Thyroid gland (tissue), 4 donors: Measurements from ENCODE around the gene DGKA. TPM values are rescaled to one million over a fixed set of nuclear protein-coding genes. Genes with fewer than 3 reads are reported as not detected.

ENCODE experiments used
- DNase-seq, 2 donors: peaks; one replicate each; pipeline ENCODE4 v3.0.0-alpha.2; 2019
- H3K27ac ChIP-seq, 3 donors: fragments of 200-600 bp; sonication (generic); 1 replicate in 2 of 3; 2 replicates in 1 of 3; pipeline ENCODE4 v1.5.1; 2016 to 2019; ENCODE audit warnings: mild to moderate bottlenecking in 1 of 3, moderate library complexity in 1 of 3
- H3K27me3 ChIP-seq: fragments of 200-600 bp; sonication (generic); one replicate; pipeline ENCODE4 v1.5.1; 2019
- H3K36me3 ChIP-seq, 2 donors: fragments of 200-600 bp; sonication (generic); one replicate each; pipeline ENCODE4 v1.5.1; 2016 to 2019
- H3K4me1 ChIP-seq, 2 donors: fragments of 200-600 bp; sonication (generic); one replicate each; pipeline ENCODE4 v1.5.1; 2017 to 2019
- H3K4me3 ChIP-seq, 3 donors: fragments of 200-600 bp; sonication (generic); replicated peaks in 1 of 3; 1 replicate in 2 of 3; 2 replicates in 1 of 3; pipeline ENCODE4 v1.5.1; 2016; ENCODE audit warnings: mild to moderate bottlenecking in 1 of 3
- H3K9me3 ChIP-seq: fragments of 200-600 bp; sonication (generic); one replicate; pipeline ENCODE4 v1.5.1; 2017
- CTCF ChIP-seq, 6 experiments: fragments of 200-600 bp in 3 of 6; fragments of 450-650 bp in 3 of 6; sonication (generic) in 3 of 6; IDR thresholded peaks; one replicate each; pipeline ENCODE4 v1.5.1; 2016 to 2019; ENCODE audit warnings: antibody characterized with exemption in 6 of 6, mild to moderate bottlenecking in 2 of 6, inconsistent platforms in 1 of 6, moderate library complexity in 1 of 6
- POLR2A ChIP-seq, 2 donors: fragments of 450-650 bp; IDR thresholded peaks; one replicate each; pipeline ENCODE4 v1.6.1; 2017; ENCODE audit warnings: antibody characterized with exemption in 2 of 2, mild to moderate bottlenecking in 2 of 2, moderate library complexity in 1 of 2
- WGBS, 2 donors: methylation state at CpG; one replicate each; pipeline ENCODE4 v1.1.5; 2017; 5-methylcytosine and 5-hydroxymethylcytosine counted together
- intact Hi-C: fragments of 100-400 bp; cut with DNase I; formaldehyde crosslinking; loops from one replicate; pipeline ENCODE4 v1.15.1; 2023
- total RNA-seq, 4 donors: library from RNA; depleted of rRNA; stranded (reverse); fragments of >200 nt; gene quantifications; one replicate each; pipeline ENCODE4 v1.2.3, GENCODE V29; 2016

Gene DGKA
- total RNA-seq, 4 donors from 2014 or later = 20.6 to 55.9 (median 28.7) TPM

- intact Hi-C loops = no loop called here
- Histone ChIP-seq H3K4me3 (peak overlapping the region; percentile 53 to 69 (median 68)), H3K9me3 (no peaks in the 10 kb centered on the region), H3K4me1 (peaks cover 17 to 38% of the 10 kb centered on the region in 2 donors), H3K36me3 (no peaks in the 10 kb centered on the region), H3K27me3 (no peaks in the 10 kb centered on the region), H3K27ac (peak overlapping the region; percentile 30 to 74 (median 69))
- TF ChIP-seq POLR2A (IDR thresholded peaks at IDR 0.05) (peak in 1 of 2 donors; percentile 17), CTCF (IDR thresholded peaks at IDR 0.05) (no peak)
- WGBS, 2 donors = 2% methylated on average over 21 to 38 of the region's 60 CpGs
- peak; percentile 56 to 59 for DNase-seq
Measured at GRCh38 chr12:55931780-55932550, 1.0 kb downstream of the DGKA start.

GRCh38 chr12:55932551-55932910 lies 1.6 kb downstream of the DGKA start:
- no peak for TF ChIP-seq CTCF (IDR thresholded peaks at IDR 0.05)
- TF ChIP-seq POLR2A (IDR thresholded peaks at IDR 0.05) = no peak
- Histone ChIP-seq H3K27ac (peak overlapping the region in 2 of 3 donors; percentile 21 to 30), H3K4me3 (peak overlapping the region; percentile 53 to 69 (median 68)), H3K36me3 (no peaks in the 10 kb centered on the region), H3K4me1 (peaks cover 17 to 38% of the 10 kb centered on the region in 2 donors), H3K27me3 (no peaks in the 10 kb centered on the region), H3K9me3 (no peaks in the 10 kb centered on the region)
- 13% methylated on average over 4 of the region's 4 CpGs for WGBS, 2 donors
- intact Hi-C loops = no loop called here
- no peak for DNase-seq

GRCh38 chr12:55933169-55933798 lies 2.3 kb downstream of the DGKA start:
- TF ChIP-seq POLR2A (IDR thresholded peaks at IDR 0.05) (no peak), CTCF (IDR thresholded peaks at IDR 0.05) (no peak)
- no peak for DNase-seq
- Histone ChIP-seq H3K27ac (peak overlapping the region in 1 of 3 donors; percentile 21), H3K4me1 (peaks cover 17 to 35% of the 10 kb centered on the region in 2 donors), H3K36me3 (no peaks in the 10 kb centered on the region), H3K9me3 (no peaks in the 10 kb centered on the region), H3K27me3 (no peaks in the 10 kb centered on the region), H3K4me3 (no peak overlapping the region)
- intact Hi-C loops = no loop called here
- 81 to 87% methylated on average over 7 of the region's 7 CpGs for WGBS, 2 donors

GRCh38 chr12:55933799-55934742 lies 3.1 kb downstream of the DGKA start:
- TF ChIP-seq CTCF (IDR thresholded peaks at IDR 0.05) (no peak), POLR2A (IDR thresholded peaks at IDR 0.05) (no peak)
- Histone ChIP-seq H3K36me3 (no peaks in the 10 kb centered on the region), H3K4me3 (no peak overlapping the region), H3K27me3 (no peaks in the 10 kb centered on the region), H3K27ac (no peak overlapping the region), H3K4me1 (peaks cover 17 to 28% of the 10 kb centered on the region in 2 donors), H3K9me3 (no peaks in the 10 kb centered on the region)
- WGBS, 2 donors = 97 to 100% methylated on average over 1 of the region's 1 CpG
- no peak for DNase-seq
- intact Hi-C loops = no loop called here
